GM18505 (cell line): ENCODE results near the gene ZNF804A.

Source experiments
- ATAC-seq: cut with Tn5 transposase; IDR thresholded peaks from one replicate; pipeline ENCODE4 v1.9.1; 2021; ENCODE audit not compliant: unreplicated experiment
- POLR2A ChIP-seq: IDR thresholded peaks from 4 replicates; pipeline ENCODE4 v1.6.1; 2011; ENCODE audit warnings: borderline replicate concordance; ENCODE audit not compliant: insufficient read depth, insufficient read length; ENCODE audit errors: extremely low read depth

Gene ZNF804A

DNA sequence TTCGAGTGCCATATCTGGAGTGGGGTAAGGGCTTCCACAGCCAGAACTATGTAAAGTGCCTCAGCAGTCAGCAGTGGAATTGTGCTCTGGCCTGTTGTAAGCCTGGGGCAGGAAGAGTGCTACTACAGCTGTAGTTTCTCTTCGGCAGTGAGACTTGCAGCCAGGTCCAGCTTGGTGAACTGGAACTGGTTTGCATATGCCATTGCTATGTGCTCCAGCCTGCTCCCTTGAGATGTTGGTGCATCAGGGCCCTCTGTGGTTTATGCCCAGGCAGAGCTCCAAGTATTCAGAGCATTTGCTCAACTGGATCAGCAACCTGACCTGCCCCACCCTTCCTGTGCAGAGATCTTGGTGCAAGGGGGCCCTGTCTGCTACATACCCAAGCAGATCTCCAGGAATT, 47.8 kb downstream of the ZNF804A start:
- TF ChIP-seq POLR2A, result no peak
- peak; percentile 93 for ATAC-seq

DNA sequence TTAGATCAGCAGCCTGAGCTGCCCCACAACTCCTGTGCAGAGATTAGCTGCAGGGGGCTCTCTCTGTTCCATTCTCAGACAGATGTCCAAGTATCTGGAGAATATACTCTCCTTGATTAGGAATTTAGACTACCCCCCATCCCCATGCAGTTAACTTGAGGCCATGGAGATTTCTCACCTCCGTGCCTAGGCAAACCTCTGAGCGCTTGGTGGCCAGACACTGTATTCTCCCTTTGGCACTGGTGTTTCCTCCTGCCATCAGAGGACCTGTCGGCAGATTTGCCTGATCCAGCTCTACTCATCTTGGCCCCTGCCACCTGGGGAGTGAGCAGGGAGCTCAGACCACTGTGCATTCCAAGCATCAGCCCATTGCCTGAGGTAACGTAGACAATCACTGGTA, 48.3 kb downstream of the ZNF804A start:
- no peak for TF ChIP-seq POLR2A
- no peak for ATAC-seq

DNA sequence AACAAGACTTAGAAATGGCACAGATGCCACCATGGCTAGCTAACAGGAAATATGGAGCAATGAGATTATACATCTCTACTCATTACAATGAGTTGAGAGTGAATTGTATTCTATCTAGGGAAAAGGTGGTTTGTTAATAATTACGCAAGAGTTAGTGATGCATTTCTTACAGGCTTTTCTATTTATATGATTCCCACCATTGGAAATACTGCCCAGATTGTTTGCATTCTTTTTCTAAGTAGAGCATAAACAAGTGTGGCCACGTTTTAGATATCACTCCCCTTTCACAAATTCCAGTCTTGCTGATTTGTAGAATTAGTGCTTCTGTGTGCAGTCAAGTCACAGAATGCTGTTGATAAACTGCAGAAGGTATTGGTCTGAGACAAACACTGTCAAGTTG, 56.6 kb downstream of the ZNF804A start:
- ATAC-seq, result no peak
- no peak for TF ChIP-seq POLR2A

DNA sequence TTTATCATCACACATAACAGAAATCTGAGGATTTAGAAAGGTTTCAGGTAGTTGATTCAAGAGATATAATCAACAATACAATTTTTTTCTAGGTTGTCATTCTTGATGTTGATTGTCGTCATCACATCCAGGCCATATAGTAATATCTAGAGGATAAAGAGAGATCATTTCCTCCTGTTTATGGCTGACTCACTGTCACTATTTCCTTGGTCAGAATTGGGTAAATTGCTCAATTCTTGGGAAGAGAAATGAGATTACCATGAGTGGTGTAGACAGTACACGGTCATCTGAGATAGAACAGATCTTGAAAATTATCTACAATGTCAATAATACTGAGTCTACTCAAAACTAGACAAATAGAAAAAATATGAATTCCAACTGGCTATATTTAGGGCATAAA, 78.8 kb downstream of the ZNF804A start:
- no peak for TF ChIP-seq POLR2A
- ATAC-seq, result no peak

DNA sequence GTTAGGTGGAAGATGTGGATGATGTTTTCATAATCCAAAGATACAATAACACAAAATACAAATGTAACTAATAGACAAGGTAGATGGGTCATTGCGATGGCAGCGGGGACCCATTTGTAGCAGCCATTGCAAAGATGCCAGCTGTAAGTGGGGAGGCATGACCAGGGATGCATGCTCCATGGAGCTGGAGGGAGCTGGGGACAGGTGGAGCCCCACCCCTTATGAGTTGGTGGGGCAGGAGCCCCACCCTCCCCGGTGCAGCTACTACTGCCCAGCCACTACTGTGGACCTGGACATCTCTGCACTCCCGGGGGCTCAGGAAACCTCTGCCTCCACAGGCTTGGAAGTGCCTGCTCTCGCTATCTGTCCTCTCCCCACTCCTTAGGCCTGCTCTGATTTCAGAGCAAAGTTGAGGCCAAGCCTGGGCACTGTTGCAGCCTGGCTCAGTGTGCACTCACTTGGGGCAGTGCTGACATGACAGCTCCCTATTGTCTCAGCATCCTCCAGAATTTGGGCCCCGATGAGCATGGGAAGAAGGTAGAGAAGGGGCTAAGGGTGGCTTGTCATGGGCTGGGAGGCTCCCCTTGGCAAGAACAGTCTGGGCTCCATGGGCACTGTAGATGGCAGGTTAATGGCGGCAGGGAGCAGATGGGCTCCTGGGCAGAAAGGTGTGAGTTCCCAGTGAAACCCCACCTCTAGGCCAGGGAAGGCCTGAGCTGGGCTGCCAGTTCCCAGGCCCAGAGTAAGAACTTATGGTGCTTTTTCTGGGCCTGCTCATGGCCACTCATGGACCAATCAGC, 81.1 kb downstream of the ZNF804A start:
- no peak for ATAC-seq
- no peak for TF ChIP-seq POLR2A

DNA sequence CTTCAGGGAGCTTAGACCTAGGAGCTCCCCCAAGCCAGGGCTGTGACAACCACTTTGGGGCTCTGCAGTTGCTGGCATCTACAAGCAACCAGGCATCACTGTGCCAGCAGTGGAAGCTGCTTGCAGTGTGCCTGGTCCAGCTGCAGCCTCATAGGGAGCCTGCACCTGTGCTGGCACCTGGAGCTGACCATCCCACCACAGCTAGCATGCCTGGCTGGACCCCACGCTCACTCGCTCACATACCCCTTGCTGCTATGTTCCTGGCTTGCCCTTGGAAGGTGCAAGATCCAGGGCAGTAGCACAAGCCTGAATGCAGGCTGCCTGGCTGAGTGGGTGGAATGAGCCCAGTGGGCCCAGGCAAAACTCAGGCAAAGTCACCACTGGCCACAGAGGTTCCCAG, 82.5 kb downstream of the ZNF804A start:
- TF ChIP-seq POLR2A, result no peak
- ATAC-seq, result no peak

DNA sequence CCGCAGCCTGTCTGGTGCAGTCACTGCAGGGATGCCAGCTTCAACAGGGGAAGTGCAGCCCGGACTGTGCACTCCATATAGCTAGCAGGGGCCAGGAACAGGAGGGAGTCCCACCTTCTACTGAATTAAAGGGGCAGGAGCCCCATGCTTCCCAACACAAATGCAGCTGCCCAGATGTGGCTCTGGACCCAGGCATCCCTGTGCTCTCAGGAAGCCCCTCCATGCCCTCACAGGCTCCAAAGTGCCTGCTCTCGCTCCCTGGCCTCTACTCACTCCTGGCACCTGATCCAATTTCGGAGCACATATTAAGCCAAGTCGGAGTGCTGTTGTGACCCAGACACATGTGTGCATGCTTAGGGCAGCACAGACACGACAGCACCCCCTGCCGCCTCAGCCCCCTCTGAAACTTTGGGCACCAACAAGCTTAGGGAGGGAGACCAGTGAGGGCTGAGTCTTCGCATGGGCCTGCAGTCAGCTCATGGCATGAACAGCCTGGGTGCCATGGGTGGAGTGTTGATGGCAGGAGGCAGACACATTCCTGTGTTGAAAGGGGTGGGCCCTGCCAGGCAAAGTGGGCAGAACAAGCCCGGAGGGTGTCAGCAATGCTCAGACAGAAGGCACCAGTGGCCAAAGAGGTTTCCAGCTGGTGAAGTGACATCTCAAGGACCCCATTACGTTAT, 83.5 kb downstream of the ZNF804A start:
- no peak for ATAC-seq
- no peak for TF ChIP-seq POLR2A

DNA sequence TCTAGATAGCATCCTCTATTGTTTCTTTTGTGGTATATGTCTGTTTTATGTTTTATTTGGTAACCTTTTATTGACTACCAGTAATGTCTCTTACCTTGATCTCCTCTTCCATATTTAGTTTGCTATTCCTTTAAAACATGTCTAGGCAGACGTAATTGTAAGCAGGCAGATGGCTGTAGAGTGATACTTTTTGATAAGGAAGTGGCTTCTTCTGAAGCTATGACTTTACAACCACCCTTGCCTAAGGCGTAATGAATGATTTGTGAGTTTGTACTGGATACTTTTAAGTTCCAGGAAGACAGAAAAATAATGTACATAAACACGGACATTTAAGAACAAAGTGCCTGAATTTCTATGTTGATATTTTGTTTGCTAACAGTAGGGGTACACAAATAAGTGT, 85.6 kb downstream of the ZNF804A start:
- no peak for TF ChIP-seq POLR2A

DNA sequence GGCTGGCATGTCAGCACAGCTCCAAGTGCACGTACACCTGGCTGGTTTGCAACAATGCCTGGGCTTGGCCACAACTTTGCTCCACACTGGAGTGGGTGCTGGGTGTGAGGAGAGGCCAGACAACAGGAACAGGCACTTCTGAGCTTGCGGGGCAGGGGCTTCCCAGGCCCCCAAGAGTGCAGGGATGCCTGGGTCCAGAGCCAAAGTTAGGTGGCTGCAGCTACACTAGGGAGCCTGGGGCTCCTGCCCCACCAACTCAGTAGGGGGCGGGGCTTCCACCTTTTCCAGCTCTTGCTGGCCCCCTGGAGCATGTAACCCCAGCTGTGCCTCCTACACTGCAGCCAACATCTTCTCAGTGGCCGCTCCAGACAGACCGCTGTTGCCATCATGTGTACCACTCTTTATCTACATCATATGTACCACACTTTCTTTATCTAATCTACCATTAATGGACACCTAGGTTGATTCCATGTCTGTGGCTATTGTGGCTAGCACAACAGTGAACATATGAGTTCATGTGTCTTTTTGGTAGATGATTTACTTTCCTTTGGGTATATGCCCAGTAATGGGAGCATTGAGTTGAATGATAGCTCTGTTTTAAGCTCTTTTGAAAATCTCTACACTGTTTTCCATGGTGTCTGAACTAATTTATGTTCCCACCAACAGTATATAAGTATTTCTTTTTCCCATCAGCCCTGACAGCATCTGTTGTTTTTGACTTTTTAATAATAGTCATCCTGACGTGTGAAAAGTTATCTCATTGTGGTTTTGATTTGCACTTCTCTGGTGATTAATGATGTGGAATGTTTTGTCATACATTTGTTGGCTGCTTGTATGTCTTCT, 87.9 kb downstream of the ZNF804A start:
- TF ChIP-seq POLR2A, result no peak
- ATAC-seq, result no peak

More for the DNA sequence above, 85.6 kb downstream of the ZNF804A start:
- no peak for ATAC-seq

DNA sequence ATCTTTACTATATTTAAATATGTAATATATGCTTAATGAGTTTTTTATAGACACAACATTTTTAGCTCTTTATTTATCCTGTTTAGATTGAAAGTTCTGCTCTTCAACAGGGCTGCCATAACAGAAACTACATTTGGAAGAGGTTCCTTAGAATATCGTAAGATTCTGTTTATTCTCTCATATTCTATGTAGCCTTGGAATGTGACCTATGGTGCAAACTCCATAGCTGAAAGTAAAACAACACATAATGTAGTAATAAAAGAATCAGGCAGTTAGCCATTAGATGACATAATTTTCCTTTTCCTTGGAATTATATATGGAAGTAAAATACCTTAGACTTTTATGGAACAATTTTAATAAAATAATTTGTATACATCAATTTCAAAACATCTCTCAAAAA, 91.3 kb downstream of the ZNF804A start:
- TF ChIP-seq POLR2A, result no peak
- no peak for ATAC-seq

DNA sequence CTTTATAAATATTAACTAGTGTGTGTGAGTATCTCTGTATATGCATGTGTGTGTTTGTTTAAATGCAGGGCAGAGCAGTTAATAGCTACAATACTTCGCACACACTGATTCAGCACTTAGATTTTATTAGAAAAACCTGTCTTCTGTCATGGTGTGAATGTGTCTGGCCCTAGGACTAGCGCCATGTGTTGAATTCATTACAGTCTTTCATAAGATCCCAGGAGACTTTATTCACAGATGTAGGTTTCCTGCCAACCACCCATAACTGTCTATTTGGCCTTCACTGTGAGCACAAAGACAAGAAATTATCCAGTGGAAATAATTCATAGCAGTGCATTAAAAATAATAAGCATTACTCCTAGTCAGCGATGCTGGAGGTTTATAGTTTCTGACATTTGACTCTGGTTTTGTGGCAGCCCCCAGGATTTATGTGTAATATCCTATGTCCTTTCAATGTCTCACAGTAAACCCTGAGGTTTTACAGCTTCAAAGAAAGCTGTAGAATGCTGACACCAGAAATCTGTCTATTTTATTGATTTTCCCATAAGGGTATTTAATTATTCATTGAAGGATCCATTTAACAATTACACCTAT, 93.9 kb downstream of the ZNF804A start:
- no peak for ATAC-seq
- no peak for TF ChIP-seq POLR2A

DNA sequence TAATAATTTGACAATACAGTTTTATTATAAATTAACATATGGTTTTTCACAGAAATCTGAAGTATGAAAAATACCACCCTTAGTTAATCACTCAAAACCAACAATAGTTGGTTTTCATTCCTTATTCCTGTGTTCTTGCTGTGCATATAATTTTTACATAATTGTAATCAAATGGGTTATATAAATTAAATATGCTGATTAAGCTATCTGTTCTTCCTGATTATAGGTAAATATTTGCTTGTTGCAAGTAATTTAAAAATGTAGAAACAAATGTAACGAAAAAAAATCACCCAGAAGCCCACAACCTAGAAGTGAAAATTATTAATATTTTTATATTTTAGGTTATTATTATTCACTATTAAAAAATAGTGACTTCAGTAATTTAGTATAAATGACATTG, 98.3 kb downstream of the ZNF804A start:
- no peak for ATAC-seq
- no peak for TF ChIP-seq POLR2A

DNA sequence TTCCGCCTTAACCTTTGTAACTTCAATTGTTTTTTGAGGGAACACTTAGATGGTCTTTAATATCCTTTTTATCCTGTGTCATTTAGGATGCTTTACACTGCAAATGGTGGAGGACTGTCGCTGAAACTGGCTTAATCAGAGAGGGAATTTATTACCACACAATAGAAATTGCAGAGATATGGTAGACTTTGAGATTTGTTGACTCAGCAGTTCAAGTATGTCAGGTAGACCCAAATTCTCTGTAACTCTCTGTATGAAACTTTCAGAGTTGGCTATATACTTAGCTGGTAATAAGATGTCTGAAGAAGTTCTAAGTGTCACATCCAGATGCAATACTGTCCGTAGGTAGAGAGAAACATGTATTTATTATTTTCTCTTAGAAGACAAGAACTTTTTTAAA, 100.1 kb downstream of the ZNF804A start:
- ATAC-seq, result no peak
- no peak for TF ChIP-seq POLR2A

DNA sequence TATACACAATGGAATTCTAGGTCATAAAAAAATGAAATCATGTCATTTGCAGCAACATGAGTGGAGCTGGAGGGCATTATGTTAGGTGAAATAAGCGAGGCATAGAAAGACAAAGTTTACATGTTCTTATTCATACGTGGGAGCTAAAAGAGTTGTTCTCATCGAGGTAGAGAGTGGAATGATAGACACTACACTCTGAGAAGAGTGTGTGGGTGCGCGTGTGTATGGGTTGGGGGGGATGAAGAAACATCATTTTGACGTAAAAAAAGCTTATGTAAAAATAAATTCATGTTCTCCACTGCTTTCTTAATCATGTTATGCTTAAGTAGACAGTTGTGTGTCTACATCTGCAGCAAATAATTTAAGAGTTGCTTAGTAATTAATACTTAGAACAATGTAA, 123.6 kb downstream of the ZNF804A start:
- no peak for ATAC-seq
- TF ChIP-seq POLR2A, result no peak

DNA sequence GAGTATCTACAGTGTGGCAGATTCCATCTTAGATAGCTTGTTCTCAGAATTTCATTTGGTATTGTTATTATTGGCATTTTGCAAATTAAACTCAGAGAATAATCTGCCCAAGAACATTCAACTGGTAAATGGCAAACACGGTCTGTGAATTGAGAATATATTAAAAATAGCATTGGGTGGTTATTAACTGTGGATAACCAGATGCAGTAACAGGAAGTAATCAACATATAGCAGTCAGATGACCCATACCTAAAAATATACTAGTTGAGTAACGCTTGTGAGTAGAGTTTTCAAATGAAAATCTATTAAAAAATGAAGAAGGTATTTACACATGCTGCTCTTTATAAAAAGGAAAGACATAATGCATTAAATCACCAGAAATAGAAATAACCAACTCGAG, 129.5 kb downstream of the ZNF804A start:
- no peak for TF ChIP-seq POLR2A

More for the DNA sequence above, 129.5 kb downstream of the ZNF804A start:
- no peak for ATAC-seq
